Loucy (cell line): ENCODE data around the gene ZNF521.

Source experiments
- H2AFZ ChIP-seq: fragments of 200-600 bp; sonication (generic); 2 replicates; pipeline ENCODE4 v1.6.0; 2016; ENCODE audit warnings: antibody characterized with exemption, mild to moderate bottlenecking, low read length, moderate library complexity
- H3F3A ChIP-seq: fragments of 200-600 bp; 2 replicates; pipeline ENCODE4 v1.6.0; 2016; ENCODE audit warnings: antibody characterized with exemption, low read depth, mild to moderate bottlenecking
- H3K27me3 ChIP-seq: fragments of 200-600 bp; sonication (generic); 2 replicates; pipeline ENCODE4 v1.6.1; 2014; ENCODE audit warnings: low read length, mild to moderate bottlenecking; ENCODE audit not compliant: insufficient read depth, poor library complexity, severe bottlenecking
- H3K36me3 ChIP-seq: fragments of 200-600 bp; sonication (generic); 2 replicates; pipeline ENCODE4 v1.6.1; 2016; ENCODE audit warnings: low read length; ENCODE audit not compliant: insufficient read depth
- H3K4me1 ChIP-seq: fragments of 200-600 bp; sonication (generic); 2 replicates; pipeline ENCODE4 v1.5.1; 2014; ENCODE audit warnings: low read length, mild to moderate bottlenecking; ENCODE audit not compliant: insufficient read depth, poor library complexity, severe bottlenecking
- H3K4me2 ChIP-seq: fragments of 200-600 bp; sonication (generic); 2 replicates; pipeline ENCODE4 v1.6.0; 2014; ENCODE audit warnings: antibody characterized with exemption, low read length, low read depth, mild to moderate bottlenecking; ENCODE audit not compliant: poor library complexity, severe bottlenecking
- H3K4me3 ChIP-seq: fragments of 200-600 bp; sonication (generic); 2 replicates; pipeline ENCODE4 v1.5.1; 2014; ENCODE audit warnings: low read length, mild to moderate bottlenecking, mixed read lengths; ENCODE audit not compliant: poor library complexity, severe bottlenecking
- H3K79me2 ChIP-seq: fragments of 200-600 bp; sonication (generic); 2 replicates; pipeline ENCODE4 v1.6.1; 2014; ENCODE audit warnings: low read length; ENCODE audit not compliant: insufficient read depth
- H3K9ac ChIP-seq: fragments of 200-600 bp; sonication (generic); 2 replicates; pipeline ENCODE4 v1.6.0; 2014; ENCODE audit warnings: mild to moderate bottlenecking, low read depth, low read length, moderate library complexity; ENCODE audit not compliant: poor library complexity, severe bottlenecking
- H3K9me2 ChIP-seq: fragments of 200-600 bp; sonication (generic); replicated peaks from 2 replicates; pipeline ENCODE4 v1.6.1; 2016; ENCODE audit warnings: low read depth, low read length, mixed read lengths
- H3K9me3 ChIP-seq: fragments of 200-600 bp; sonication (generic); 2 replicates; pipeline ENCODE4 v1.6.1; 2014; ENCODE audit warnings: mild to moderate bottlenecking, antibody characterized with exemption, low read length, low read depth; ENCODE audit not compliant: insufficient read depth
- H4K20me1 ChIP-seq: fragments of 200-600 bp; sonication (generic); 2 replicates; pipeline ENCODE4 v1.6.0; 2014; ENCODE audit warnings: antibody characterized with exemption, low read length, mild to moderate bottlenecking; ENCODE audit not compliant: insufficient read depth, poor library complexity, severe bottlenecking
- CTCF ChIP-seq: fragments of 200-600 bp; sonication (generic); conservative IDR thresholded peaks from 2 replicates; pipeline ENCODE4 v1.5.1; 2014; ENCODE audit warnings: mild to moderate bottlenecking, antibody characterized with exemption, low read length
- EZH2phosphoT487 ChIP-seq: fragments of 200-600 bp; IDR thresholded peaks from 2 replicates; pipeline ENCODE4 v1.6.1; 2018; ENCODE audit warnings: antibody characterized with exemption, mild to moderate bottlenecking, moderate library complexity, borderline replicate concordance

The ZNF521 gene

GRCh38 chr18:25190472-25190871, 161.5 kb downstream of the ZNF521 start:
- Histone ChIP-seq H4K20me1 (no peaks in the 10 kb centered on the region), H3K4me2 (peak overlapping the region; percentile 58), H2AFZ (no peak overlapping the region), H3K27me3 (no peaks in the 10 kb centered on the region), H3K4me1 (peaks cover 67% of the 10 kb centered on the region), H3K9me2 (no peaks in the 10 kb centered on the region), H3F3A (0 out of 2 replicates have a peak, but pooled peaks cover 3% of the 10 kb centered on the region), H3K9me3 (no peaks in the 10 kb centered on the region), H3K79me2 (no peaks in the 10 kb centered on the region), H3K9ac (peak overlapping the region; percentile 15), H3K4me3 (peak overlapping the region; percentile 4), H3K36me3 (peaks cover 11% of the 10 kb centered on the region; the same call in 1 of the 2 replicates)
- TF ChIP-seq EZH2phosphoT487 (no peak), CTCF (no peak)

GRCh38 chr18:25189391-25190185, 162.4 kb downstream of the ZNF521 start:
- Histone ChIP-seq H2AFZ (no peak overlapping the region), H3K9ac (peak overlapping the region; percentile 1), H3K36me3 (peaks cover 6% of the 10 kb centered on the region; the same call in 1 of the 2 replicates), H3K27me3 (no peaks in the 10 kb centered on the region), H3K79me2 (no peaks in the 10 kb centered on the region), H4K20me1 (no peaks in the 10 kb centered on the region), H3K9me2 (no peaks in the 10 kb centered on the region), H3K4me2 (peak overlapping the region; percentile 58), H3K9me3 (no peaks in the 10 kb centered on the region), H3F3A (0 out of 2 replicates have a peak, but pooled peaks cover 3% of the 10 kb centered on the region), H3K4me1 (peaks cover 72% of the 10 kb centered on the region), H3K4me3 (no peak overlapping the region)
- no peak for TF ChIP-seq EZH2phosphoT487
- TF ChIP-seq CTCF, result no peak

GRCh38 chr18:25187521-25188192, 164.3 kb downstream of the ZNF521 start:
- H4K20me1 ChIP-seq, result no peaks in the 10 kb centered on the region
- TF ChIP-seq EZH2phosphoT487 (no peak), CTCF (no peak)
- no peak overlapping the region for H3K9ac ChIP-seq
- H3K4me3 ChIP-seq, result no peak overlapping the region
- no peak overlapping the region for H3K4me2 ChIP-seq
- no peaks in the 10 kb centered on the region for H3K27me3 ChIP-seq
- no peaks in the 10 kb centered on the region for H3K9me2 ChIP-seq
- H3K4me1 ChIP-seq, result peaks cover 70% of the 10 kb centered on the region
- 0 out of 2 replicates have a peak, but pooled peaks cover 3% of the 10 kb centered on the region for H3K79me2 ChIP-seq
- H3F3A ChIP-seq, result 0 out of 2 replicates have a peak, but pooled peaks cover 3% of the 10 kb centered on the region
- no peaks in the 10 kb centered on the region for H3K9me3 ChIP-seq
- H2AFZ ChIP-seq, result no peak overlapping the region
- 0 out of 2 replicates have a peak, but pooled peaks cover 5% of the 10 kb centered on the region for H3K36me3 ChIP-seq
